A549 (cell line): Measurements from ENCODE around the gene CPO.

Experiments
- EHMT2 ChIP-seq: fragments of 200-600 bp; sonication (generic); IDR thresholded peaks from 2 replicates; pipeline ENCODE4 v1.6.1; 2016; ENCODE audit warnings: antibody characterized with exemption, low read depth, mild to moderate bottlenecking, moderate library complexity
- EP300 ChIP-seq, 2 experiments: fragments of >200 bp; sonication (Bioruptor Twin); formaldehyde crosslinking; IDR thresholded peaks; 2 replicates in 1 of 2; 3 replicates in 1 of 2; pipeline ENCODE4 v1.6.1; 2016 to 2017
- ESRRA ChIP-seq: fragments of 150-350 bp; IDR thresholded peaks from 2 replicates; pipeline ENCODE4 v1.6.1; 2014; ENCODE audit warnings: mild to moderate bottlenecking, low read length, borderline replicate concordance
- FOSL2 ChIP-seq, 2 experiments: fragments of 450-650 bp in 1 of 2; fragments of >200 bp in 1 of 2; sonication (Bioruptor Twin) in 1 of 2; formaldehyde crosslinking; IDR thresholded peaks; 2 replicates each; pipeline versions ENCODE4 v1.5.0 to v1.6.1; 2016 to 2020; ENCODE audit warnings: mild to moderate bottlenecking in 1 of 2, moderate library complexity in 1 of 2
- JUN ChIP-seq, 2 experiments: fragments of >200 bp; sonication (Bioruptor Twin); formaldehyde crosslinking; IDR thresholded peaks; 2 replicates in 1 of 2; 3 replicates in 1 of 2; pipeline ENCODE4 v1.6.1; 2016 to 2017
- POLR2A ChIP-seq: IDR thresholded peaks from 2 replicates; pipeline ENCODE4 v1.6.1; 2012; ENCODE audit warnings: mild to moderate bottlenecking, low read length
- REST ChIP-seq: fragments of 200-600 bp; sonication (generic); IDR thresholded peaks from 2 replicates; pipeline ENCODE4 v1.6.1; 2016; ENCODE audit warnings: antibody characterized with exemption, mild to moderate bottlenecking, moderate library complexity
- TF ChIP-seq, protein P1 (sequence below): fragments of 150-350 bp; IDR thresholded peaks from 2 replicates; pipeline ENCODE4 v1.6.1; 2014; ENCODE audit warnings: low read depth, mild to moderate bottlenecking, low read length
- TF ChIP-seq, protein P2 (sequence below): fragments of >200 bp; sonication (Bioruptor Twin); formaldehyde crosslinking; IDR thresholded peaks from 3 replicates; pipeline ENCODE4 v1.5.1; 2016
- TF ChIP-seq, protein P3 (sequence below): IDR thresholded peaks from 2 replicates; pipeline ENCODE4 v1.6.1; 2012

DNA sequence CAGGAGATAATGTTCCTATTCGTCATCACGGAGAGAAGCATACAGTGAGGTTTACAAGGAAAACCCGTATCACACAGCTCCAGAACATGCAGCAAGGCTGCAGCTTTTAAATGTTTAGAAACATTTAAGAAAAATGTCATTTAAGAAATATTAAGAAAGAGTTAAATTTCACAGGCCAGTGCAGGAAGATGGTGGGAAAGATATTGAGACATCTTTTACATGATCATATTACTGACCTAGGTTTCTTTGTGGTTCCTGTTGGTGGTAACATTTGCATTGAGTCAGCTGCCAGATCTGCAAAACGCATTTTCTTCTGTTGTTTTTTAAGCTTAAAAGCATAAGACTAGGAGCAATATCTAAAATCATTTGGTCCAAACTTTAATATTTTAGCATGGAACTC is 44.9 kb downstream of the CPO start:
- TF ChIP-seq ESRRA (no peak), POLR2A (no peak), REST (no peak), FOSL2 (IDR thresholded peaks at IDR 0.05) (no peak), FOSL2 (CRISPR knock-in tag; IDR thresholded peaks at IDR 0.05) (no peak), JUN (IDR thresholded peaks at IDR 0.05) (no peak), EHMT2 (no peak), EP300 (IDR thresholded peaks at IDR 0.05) (no peak)
- TF ChIP-seq, protein P1, sequence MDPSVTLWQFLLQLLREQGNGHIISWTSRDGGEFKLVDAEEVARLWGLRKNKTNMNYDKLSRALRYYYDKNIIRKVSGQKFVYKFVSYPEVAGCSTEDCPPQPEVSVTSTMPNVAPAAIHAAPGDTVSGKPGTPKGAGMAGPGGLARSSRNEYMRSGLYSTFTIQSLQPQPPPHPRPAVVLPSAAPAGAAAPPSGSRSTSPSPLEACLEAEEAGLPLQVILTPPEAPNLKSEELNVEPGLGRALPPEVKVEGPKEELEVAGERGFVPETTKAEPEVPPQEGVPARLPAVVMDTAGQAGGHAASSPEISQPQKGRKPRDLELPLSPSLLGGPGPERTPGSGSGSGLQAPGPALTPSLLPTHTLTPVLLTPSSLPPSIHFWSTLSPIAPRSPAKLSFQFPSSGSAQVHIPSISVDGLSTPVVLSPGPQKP: no peak
- TF ChIP-seq, protein P2, sequence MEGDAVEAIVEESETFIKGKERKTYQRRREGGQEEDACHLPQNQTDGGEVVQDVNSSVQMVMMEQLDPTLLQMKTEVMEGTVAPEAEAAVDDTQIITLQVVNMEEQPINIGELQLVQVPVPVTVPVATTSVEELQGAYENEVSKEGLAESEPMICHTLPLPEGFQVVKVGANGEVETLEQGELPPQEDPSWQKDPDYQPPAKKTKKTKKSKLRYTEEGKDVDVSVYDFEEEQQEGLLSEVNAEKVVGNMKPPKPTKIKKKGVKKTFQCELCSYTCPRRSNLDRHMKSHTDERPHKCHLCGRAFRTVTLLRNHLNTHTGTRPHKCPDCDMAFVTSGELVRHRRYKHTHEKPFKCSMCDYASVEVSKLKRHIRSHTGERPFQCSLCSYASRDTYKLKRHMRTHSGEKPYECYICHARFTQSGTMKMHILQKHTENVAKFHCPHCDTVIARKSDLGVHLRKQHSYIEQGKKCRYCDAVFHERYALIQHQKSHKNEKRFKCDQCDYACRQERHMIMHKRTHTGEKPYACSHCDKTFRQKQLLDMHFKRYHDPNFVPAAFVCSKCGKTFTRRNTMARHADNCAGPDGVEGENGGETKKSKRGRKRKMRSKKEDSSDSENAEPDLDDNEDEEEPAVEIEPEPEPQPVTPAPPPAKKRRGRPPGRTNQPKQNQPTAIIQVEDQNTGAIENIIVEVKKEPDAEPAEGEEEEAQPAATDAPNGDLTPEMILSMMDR: no peak
- TF ChIP-seq, protein P3, sequence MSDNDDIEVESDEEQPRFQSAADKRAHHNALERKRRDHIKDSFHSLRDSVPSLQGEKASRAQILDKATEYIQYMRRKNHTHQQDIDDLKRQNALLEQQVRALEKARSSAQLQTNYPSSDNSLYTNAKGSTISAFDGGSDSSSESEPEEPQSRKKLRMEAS: no peak
